ENCODE data around the gene HOXB4.

The HOXB4 gene

DNA sequence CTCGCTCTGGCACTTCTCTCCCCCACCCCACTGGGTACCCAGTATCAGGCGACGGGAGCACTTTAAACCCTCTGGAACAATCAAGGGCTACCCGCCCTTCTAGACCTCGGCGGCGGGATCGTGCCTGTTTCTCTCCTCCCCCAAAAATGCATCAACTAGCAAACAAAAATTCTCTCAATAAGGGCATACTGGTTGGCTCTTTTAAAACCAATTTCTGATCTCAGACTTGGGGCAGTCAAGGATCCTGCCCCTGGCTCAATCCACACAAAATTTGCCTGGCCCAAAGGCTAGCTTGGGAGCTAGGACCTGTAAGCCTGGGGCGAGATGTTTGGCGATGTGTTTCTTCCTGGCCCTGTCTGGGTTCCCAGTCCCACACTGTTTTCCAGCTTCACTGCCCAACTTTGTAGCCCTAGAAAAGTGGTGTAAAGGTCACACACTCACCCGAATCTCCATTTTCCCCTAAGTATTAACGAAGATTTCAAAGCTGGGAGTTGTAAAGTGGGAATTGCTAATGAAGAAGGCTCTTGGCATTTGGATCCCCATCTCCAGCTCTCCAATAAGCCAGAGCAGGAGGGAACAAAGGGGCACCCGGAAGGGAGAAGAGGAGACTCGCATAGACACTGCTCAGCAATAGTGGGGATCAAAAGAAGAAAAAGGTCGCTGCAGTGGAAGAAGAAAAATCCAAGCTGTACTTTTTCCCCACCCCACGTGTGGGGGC, 18.9 kb downstream of the HOXB4 start:
- no peak for DNase-seq (ENCODE audit: low spot score)

- DNase-seq (ENCODE audit: low spot score): no peak
These were observed 19.4 kb downstream of the HOXB4 start for GRCh38 chr17:48558831-48559121.

DNA sequence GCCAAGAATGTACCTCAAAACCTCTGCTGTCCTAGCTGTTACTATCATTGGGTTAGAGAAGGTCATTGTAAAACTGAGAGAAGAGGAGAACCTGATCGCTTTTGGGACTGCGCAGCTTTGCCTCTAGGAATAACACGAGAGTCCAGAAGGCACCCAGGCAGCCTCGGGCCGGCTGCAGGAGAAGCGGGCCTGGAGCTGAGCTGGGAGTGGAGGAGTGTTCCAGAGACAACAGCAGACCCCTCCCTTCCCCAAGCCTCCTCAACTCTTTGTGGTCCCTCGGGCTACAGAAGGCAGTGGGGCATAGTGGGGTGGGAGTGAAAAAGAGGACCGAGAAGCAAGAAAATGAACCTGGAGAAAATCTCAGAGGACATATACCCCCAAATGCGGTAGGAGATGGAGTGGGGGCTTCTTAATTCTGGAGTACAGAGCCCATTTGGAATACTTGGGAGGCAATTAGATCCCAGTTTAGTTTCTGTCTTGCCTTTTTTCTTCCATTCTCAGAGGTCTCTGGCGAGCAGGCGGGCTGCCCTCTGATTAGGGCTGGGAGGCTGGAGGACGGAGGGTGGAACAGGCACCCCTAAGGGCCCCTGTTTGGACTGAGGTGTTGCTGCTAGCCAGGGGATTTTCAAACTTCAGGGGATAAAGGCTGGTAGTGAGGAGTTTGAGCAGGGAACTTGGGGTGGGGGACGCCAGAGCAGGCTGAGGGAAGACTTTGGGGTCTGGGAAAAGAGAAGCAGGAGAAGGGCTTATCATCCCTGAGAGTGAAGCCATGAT, 19.9 kb downstream of the HOXB4 start:
- no peak for DNase-seq (ENCODE audit: low spot score)

DNA sequence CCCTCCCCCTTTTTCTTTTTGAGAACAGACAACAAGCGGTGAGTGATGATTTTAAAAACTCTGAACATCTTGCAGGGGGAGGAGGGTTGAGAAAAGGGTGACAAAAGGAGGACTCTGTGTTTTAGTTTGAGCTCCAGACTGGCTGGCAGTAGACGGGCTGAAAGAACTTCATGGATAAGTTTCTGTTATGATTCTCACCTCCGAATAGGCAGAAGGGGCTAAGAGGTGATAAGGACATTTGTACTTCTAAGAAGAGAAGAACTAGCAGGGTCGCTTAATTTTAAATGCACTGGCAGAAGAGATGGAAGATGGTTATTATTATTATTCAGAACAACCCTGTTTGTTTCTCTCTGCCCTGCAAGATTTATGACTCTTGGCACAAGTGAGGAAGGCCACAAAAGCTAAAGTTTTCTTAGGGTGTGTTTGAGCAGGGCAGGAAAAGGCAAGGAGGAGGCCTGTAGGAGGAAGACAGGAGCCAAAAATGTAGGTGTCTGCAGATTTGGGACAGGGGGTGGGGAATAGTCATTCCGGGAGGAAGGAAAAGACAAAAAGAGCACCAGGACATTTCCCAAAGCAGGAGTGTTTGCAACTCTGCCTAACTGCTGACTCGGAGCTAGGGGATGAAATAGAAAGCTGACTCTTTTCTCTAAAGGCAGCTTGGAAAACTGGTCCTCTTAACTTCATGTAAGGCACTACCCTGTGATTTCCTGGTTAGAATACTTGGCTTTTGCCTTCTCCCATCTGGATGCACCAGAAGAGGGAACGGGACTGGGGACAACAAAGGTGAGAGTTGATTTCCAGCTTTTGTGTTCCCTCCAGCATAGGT, 21.4 kb downstream of the HOXB4 start:
- no peak for DNase-seq (ENCODE audit: low spot score)

GRCh38 chr17:48556229-48556575, 21.9 kb downstream of the HOXB4 start:
- no peak for DNase-seq (ENCODE audit: low spot score)

- DNase-seq (ENCODE audit: low spot score): no peak
These were observed 22.6 kb downstream of the HOXB4 start for GRCh38 chr17:48555258-48556228.

- no peak for DNase-seq (ENCODE audit: low spot score)
These were observed 23.5 kb downstream of the HOXB4 start for GRCh38 chr17:48554412-48555257.

GRCh38 chr17:48553826-48554225, 24.3 kb downstream of the HOXB4 start:
- no peak for DNase-seq (ENCODE audit: low spot score)

- DNase-seq (ENCODE audit: low spot score): no peak
These were observed 25.0 kb downstream of the HOXB4 start for GRCh38 chr17:48553190-48553547.

DNA sequence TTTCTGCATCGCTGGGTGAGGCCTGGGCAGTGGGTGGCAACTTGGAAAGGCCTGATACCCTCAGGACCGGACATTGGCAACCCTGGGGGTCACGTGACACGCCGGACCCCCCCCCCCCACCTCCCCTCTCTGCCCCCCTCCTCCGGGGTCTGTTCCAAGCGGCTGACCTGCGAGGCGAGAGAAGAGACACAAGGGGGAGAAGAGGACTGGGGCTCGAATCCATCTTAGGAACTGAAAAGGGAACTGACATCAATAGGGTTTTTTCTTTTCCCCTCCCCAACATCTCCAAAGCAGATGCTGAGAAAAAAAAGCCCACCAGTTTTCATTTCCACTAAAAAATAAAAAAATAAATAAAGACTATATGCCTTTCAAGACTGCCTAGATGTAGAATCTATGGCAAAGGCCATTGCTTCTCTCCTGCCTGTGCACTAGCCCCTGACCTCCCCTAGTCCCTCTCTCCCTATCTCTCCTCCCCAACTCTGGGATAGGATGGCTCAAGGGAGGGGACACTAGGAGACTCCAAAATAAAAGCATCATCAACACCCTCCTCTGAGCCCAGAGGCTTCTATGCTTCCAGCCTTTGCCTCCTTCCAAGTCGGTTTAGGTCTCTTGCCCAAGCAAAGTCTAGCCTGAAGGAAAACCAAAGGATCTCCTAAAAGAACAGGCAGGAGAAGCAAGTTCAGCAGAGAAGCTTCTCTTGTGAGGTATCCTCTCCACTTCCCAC, 25.5 kb downstream of the HOXB4 start:
- DNase-seq (ENCODE audit: low spot score): no peak

GRCh38 chr17:48551596-48552465, 26.3 kb downstream of the HOXB4 start:
- no peak for DNase-seq (ENCODE audit: low spot score)

- no peak for DNase-seq (ENCODE audit: low spot score)
These were observed 27.0 kb downstream of the HOXB4 start for GRCh38 chr17:48551214-48551555.

DNA sequence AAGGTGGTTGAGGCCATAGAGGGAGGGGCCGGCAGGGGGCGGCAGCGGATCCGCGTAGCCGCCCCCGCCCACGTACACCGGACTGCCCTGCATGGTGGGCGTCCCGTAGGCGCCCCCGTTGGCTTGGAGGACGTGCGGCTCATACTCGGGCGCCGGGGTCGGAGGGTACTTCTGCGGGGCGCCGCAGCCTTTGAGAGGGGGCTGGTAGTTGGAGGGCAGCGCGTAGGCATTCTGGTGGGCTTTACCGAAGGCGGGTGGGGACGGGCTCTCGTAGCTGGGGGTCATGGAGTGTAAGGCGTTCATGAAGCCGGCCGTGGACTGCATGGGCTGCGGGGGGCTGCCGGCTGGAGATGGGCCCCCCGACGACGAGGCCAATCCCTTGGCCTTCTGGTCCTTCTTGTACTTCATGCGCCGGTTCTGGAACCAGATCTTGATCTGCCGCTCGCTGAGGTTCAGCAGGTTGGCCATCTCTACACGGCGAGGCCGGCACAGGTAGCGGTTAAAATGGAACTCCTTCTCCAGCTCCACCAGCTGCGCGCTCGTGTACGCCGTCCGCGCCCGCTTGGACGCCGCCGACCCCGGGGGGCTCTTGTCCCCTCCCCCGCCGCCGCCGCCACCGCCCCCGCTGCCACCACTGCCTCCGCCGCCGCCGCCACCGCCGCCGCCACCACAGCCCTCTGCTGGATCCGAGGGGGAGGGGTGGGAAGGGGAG, 27.5 kb downstream of the HOXB4 start:
- no peak for DNase-seq (ENCODE audit: low spot score)

- no peak for DNase-seq (ENCODE audit: low spot score)
These were observed 28.1 kb downstream of the HOXB4 start for GRCh38 chr17:48549914-48550501.

- DNase-seq (ENCODE audit: low spot score): no peak
These were observed 28.9 kb downstream of the HOXB4 start for GRCh38 chr17:48549281-48549630.

GRCh38 chr17:48548523-48549280, 29.4 kb downstream of the HOXB4 start:
- DNase-seq (ENCODE audit: low spot score): no peak

DNA sequence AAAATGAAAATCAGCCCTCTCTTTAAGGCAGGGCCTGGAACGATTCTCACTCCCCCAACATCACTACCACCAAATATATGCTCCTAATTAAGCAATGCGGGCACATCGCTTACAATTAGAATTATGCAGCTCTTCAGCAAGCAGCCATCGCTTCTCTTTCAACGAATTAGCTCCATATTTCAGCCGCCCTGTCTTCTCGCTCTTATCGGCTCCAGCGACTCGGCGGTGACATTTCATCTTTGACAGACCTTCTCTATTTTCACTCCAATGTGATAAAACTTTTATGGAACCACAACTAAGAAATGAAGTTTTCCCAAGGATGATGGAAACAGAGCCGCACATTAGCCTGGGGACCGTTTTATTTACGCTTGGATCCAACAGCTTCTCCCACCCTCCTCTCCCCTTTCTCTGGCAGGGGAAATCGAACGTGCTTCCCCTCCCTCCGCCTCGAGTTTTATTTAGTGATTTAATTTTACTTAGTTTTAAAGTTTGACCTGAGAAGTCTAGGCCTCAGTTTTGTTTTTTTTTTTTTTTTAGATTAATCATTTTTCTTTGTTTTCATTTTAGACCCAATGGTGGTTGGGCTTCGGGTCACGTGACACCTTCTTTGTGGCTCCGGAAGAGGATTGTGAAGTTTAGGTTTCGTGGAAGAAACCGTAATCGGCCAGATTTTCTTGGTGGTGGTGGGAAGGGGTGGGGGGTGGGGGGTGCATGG, 30.2 kb downstream of the HOXB4 start:
- no peak for DNase-seq (ENCODE audit: low spot score)
